Subcutaneous adipose tissue (tissue), 4 donors: Measurements from ENCODE around the gene SLC25A25. TPM values are rescaled to one million over a fixed set of nuclear protein-coding genes. Genes with fewer than 3 reads are reported as not detected.

Source experiments
- total RNA-seq, 4 donors: library from RNA; depleted of rRNA; stranded (reverse); fragments of >200 nt; gene quantifications; one replicate each; pipeline ENCODE4 v1.1.0, GENCODE V29; 2016
- TF ChIP-seq, protein P1 (sequence below): fragments of 450-650 bp; IDR thresholded peaks from one replicate; pipeline ENCODE4 v1.5.1; 2016; ENCODE audit warnings: low read depth, mild to moderate bottlenecking, control low read depth, antibody characterized with exemption, moderate library complexity

The SLC25A25 gene
- 10 to 100 TPM; 13.4 to 60.1 (median 19.5) TPM for total RNA-seq

DNA sequence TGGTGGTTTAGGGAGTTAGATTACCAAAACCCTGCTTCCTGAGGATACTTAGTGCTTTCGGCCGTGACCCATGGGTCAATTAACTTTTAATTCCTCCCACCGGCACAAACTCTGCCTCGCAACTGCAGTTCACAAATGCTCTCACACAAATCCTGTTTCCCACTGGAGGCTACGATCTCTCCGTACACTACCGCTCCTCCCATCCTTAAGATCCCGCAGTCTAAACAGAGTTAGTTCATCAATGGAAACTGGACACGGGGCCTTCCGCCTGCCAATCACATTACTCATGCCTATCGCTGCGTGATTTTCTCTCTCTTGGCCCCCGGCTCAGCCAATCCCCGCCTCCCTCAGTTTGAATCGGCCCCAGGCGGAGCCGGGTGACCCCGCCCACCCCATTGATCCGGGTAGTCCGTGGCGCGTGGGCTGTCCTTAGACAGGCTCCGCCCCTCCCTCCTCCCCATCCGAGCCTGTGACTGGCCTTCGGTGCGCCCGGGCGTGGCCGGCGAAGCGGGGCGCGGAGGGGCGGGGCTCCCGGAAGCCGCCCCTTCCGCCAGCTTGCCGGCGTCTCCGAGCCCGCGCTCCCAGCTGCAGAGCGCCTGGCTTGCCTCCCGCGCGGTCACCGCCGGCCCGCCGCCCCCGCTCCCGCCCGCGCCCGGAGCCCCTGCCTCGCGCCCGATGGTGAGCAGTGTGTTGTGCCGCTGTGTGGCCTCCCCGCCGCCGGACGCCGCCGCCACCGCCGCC, at the start of gene SLC25A25:
SLC25A25 (plus strand) TSS at position 588 of the 741 bp plus-strand sequence; CDS start at position 676, 88 bp downstream.
- TF ChIP-seq, protein P1, sequence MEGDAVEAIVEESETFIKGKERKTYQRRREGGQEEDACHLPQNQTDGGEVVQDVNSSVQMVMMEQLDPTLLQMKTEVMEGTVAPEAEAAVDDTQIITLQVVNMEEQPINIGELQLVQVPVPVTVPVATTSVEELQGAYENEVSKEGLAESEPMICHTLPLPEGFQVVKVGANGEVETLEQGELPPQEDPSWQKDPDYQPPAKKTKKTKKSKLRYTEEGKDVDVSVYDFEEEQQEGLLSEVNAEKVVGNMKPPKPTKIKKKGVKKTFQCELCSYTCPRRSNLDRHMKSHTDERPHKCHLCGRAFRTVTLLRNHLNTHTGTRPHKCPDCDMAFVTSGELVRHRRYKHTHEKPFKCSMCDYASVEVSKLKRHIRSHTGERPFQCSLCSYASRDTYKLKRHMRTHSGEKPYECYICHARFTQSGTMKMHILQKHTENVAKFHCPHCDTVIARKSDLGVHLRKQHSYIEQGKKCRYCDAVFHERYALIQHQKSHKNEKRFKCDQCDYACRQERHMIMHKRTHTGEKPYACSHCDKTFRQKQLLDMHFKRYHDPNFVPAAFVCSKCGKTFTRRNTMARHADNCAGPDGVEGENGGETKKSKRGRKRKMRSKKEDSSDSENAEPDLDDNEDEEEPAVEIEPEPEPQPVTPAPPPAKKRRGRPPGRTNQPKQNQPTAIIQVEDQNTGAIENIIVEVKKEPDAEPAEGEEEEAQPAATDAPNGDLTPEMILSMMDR: no peak

DNA sequence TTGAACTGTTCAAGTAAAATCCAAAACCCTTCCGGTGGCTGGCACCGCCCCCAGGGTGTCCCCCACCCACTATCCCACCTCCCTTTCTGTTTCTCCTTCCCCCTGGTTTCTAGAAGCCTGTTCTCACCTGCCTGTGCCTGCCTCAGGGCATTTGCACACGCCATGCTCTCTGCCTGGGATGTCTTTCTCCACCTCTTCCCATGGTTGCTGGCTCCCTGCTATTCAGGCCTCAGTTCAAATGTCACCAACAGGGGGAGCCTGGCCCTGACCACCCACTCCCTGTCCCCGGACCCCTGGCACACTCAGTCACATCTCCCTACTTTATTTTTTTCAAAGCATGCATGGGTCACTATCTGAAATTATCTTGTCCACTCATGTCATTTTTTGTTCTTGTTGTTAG, 47.3 kb upstream of the SLC25A25 start:
- TF ChIP-seq, protein P1: no peak

DNA sequence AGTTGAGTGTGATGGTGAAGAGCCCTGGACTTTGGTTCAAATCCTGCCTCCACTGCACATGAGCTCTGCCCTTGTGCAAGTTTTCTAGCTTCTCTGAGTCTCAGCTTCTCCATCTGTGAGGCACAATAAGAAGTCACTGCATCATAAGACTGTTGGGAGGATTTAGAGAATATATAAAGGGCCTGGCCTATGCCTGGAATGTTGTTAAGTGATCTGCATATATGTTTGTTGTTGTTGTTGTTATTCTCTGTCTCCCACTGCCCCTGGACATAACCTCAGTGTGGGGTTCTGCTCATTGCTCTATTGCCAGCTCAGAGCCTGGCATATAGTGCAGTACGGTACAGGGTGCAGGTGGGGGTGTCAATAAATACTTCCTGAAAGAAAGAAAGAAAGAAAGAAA, 46.9 kb upstream of the SLC25A25 start:
- TF ChIP-seq, protein P1: no peak

DNA sequence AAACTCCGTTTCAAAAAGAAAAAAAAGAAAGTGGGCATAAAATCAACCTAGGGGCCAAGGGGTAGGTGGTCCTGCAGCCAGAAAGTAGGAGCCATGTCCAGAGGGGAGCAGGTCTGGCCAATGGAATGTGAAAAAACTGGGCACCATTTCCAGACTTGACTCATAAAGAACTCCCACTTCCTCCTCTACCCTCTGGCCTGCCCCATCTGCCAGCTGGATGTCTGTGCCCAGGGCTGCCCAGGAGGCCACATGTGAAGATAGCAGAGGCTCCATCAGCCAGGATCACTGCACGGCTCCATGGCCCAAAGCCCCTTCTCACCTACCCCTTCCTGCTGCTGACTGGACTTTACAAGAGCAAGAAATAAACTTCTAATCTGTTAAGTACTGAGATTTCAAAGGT, 45.1 kb upstream of the SLC25A25 start:
- TF ChIP-seq, protein P1: no peak

DNA sequence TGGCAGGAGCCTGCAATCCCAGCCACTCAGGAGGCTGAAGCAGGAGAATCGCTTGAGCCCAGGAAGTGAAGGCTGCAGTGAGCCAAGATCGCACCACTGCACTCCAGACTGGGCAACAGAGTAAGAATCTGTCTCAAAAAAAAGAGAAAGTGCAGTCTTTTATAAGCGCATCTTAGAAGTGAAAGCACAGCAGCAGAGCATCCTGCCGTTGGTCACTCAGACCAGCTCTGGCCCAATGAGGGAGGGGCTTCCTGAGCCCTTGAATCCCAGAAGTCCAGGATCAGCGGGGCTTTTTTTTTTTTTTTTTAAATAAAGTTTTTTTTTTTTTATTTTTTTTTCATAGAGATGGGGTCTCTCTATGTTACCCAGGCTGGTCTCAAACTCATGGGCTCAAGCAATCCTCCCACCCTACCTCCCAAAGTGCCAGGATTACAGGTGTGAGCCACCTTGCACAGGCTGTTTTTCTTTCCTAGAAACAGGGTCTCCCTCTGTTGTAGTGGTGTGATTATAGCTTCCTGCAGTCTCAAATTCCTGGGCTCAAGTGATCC, 43.2 kb upstream of the SLC25A25 start:
- TF ChIP-seq, protein P1: no peak

DNA sequence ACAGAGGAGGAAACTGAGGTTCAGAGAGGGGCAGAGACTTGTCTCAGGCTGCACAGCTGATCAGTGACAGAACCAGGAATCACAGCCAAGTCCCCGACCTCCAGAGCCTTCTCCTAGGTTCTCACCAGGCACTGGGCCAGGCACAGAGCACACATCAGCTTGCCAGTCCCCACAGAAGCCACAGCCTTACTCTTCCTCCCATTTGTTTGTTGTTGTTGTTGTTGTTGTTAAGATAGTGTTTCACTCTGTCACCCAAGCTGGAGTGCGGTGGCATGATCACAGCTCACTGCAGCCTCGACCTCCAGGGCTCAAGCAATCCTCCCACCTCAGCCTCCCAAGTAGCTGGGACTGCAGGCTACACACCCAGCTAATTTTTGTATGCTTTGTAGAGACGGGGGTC, 42.3 kb upstream of the SLC25A25 start:
- TF ChIP-seq, protein P1: no peak

DNA sequence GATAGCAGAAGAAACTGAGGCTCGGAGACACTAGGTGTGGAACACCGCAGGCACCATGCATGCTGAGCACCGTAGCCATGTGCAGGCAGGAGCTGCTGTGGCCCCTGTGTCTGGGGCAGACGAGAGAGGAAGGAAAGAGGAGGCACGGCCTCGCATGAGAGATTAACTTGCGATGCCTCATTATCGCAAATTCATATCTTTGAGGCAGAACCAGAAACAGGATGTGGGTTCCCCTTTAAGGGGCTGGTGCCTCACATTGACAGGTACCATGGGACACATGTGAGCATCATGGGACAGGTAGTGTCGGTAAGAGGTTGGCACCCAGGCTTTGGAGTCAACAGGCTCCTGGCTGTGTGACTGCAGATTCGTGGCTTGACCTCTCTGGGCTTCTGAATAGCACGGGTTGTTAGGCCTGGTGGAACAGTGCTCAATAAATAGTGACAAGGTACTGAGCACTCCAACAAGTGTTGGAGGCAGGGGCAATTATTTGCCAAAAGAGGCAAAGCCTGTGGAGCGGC, 41.7 kb upstream of the SLC25A25 start:
- TF ChIP-seq, protein P1: no peak
